Progenitor cell of endocrine pancreas (in vitro differentiated cells): ENCODE results near the gene CLPTM1L. TPM values are rescaled to one million over a fixed set of nuclear protein-coding genes. Genes with fewer than 3 reads are reported as not detected.

Source experiments
- DNase-seq: peaks from one replicate; pipeline ENCODE4 v3.0.0; 2021; ENCODE audit warnings: low spot score; ENCODE audit not compliant: unreplicated experiment
- H3K27ac Mint-ChIP-seq: 2 replicates; pipeline ENCODE4 v1.8.0; 2021; ENCODE audit warnings: mild to moderate bottlenecking, moderate library complexity, mixed read lengths
- H3K27me3 Mint-ChIP-seq: 2 replicates; pipeline ENCODE4 v1.8.0; 2021; ENCODE audit warnings: mixed read lengths
- H3K36me3 Mint-ChIP-seq: 2 replicates; pipeline ENCODE4 v1.8.0; 2022; ENCODE audit warnings: mixed read lengths; ENCODE audit not compliant: insufficient read depth
- H3K4me1 Mint-ChIP-seq: 2 replicates; pipeline ENCODE4 v1.8.0; 2021; ENCODE audit warnings: low read depth, mixed read lengths
- H3K4me3 Mint-ChIP-seq: 2 replicates; pipeline ENCODE4 v1.8.0; 2021; ENCODE audit warnings: low read depth, mild to moderate bottlenecking, moderate library complexity, mixed read lengths
- H3K9me3 Mint-ChIP-seq: 2 replicates; pipeline ENCODE4 v1.8.0; 2021; ENCODE audit warnings: low read depth, mixed read lengths
- total RNA-seq: library from RNA; stranded (reverse); gene quantifications from 2 replicates; pipeline ENCODE4 v1.2.1, GENCODE V29; 2021
- TF ChIP-seq, protein P1 (sequence below): fragments of 200-600 bp; sonication (generic); IDR thresholded peaks from one replicate; pipeline ENCODE4 v1.5.0; 2021; ENCODE audit warnings: antibody characterized with exemption, mild to moderate bottlenecking; ENCODE audit not compliant: unreplicated experiment

CLPTM1L gene
- total RNA-seq, 1 donor from 2014 or later, result 95.4 TPM

- Mint-ChIP-seq H3K9me3 (peaks cover 4% of the 10 kb centered on the region), H3K4me3 (no peak overlapping the region), H3K27me3 (peaks cover 71% of the 10 kb centered on the region), H3K36me3 (no peaks in the 10 kb centered on the region), H3K27ac (no peak overlapping the region), H3K4me1 (peaks cover 5% of the 10 kb centered on the region)
- DNase-seq, result no peak
- TF ChIP-seq, protein P1, sequence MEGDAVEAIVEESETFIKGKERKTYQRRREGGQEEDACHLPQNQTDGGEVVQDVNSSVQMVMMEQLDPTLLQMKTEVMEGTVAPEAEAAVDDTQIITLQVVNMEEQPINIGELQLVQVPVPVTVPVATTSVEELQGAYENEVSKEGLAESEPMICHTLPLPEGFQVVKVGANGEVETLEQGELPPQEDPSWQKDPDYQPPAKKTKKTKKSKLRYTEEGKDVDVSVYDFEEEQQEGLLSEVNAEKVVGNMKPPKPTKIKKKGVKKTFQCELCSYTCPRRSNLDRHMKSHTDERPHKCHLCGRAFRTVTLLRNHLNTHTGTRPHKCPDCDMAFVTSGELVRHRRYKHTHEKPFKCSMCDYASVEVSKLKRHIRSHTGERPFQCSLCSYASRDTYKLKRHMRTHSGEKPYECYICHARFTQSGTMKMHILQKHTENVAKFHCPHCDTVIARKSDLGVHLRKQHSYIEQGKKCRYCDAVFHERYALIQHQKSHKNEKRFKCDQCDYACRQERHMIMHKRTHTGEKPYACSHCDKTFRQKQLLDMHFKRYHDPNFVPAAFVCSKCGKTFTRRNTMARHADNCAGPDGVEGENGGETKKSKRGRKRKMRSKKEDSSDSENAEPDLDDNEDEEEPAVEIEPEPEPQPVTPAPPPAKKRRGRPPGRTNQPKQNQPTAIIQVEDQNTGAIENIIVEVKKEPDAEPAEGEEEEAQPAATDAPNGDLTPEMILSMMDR, result no peak
These were observed 38.4 kb upstream of the CLPTM1L start for GRCh38 chr5:1383344-1383743.

DNA sequence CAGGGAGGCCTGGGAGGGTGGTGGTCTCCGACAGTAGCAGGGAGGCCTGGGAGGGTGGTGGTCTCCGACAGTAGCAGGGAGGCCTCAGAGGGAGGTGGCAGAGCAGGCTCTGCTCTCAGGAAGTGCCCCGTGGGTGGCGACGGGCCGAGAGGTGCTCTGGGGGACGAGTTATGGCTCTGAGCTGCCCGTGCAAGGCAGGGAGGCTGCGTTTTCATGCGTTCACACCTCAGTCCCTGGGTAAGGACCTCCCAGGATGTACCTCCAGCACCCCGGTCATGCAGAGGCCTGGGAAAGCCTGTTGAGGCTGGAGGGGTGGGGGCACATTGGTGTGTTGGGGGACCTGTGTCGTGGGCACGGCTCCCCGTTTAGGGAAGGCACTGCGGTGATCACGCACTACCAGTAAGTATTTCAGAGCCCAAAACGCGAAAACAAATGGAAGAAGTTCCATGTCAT is 37.4 kb upstream of the CLPTM1L start:
- no peaks in the 10 kb centered on the region for H3K36me3 Mint-ChIP-seq
- DNase-seq, result no peak
- TF ChIP-seq, protein P1, result no peak
- H3K4me3 Mint-ChIP-seq, result no peak overlapping the region
- peaks cover 64% of the 10 kb centered on the region for H3K27me3 Mint-ChIP-seq
- peaks cover 5% of the 10 kb centered on the region for H3K4me1 Mint-ChIP-seq
- H3K9me3 Mint-ChIP-seq, result peaks cover 4% of the 10 kb centered on the region
- no peak overlapping the region for H3K27ac Mint-ChIP-seq

- H3K9me3 Mint-ChIP-seq, result peaks cover 4% of the 10 kb centered on the region
- H3K4me1 Mint-ChIP-seq, result peaks cover 5% of the 10 kb centered on the region
- H3K27ac Mint-ChIP-seq, result no peak overlapping the region
- H3K36me3 Mint-ChIP-seq, result no peaks in the 10 kb centered on the region
- no peak overlapping the region for H3K4me3 Mint-ChIP-seq
- TF ChIP-seq, protein P1, result no peak
- peaks cover 57% of the 10 kb centered on the region for H3K27me3 Mint-ChIP-seq
- no peak for DNase-seq
These were observed 36.7 kb upstream of the CLPTM1L start for GRCh38 chr5:1381370-1382247.

DNA sequence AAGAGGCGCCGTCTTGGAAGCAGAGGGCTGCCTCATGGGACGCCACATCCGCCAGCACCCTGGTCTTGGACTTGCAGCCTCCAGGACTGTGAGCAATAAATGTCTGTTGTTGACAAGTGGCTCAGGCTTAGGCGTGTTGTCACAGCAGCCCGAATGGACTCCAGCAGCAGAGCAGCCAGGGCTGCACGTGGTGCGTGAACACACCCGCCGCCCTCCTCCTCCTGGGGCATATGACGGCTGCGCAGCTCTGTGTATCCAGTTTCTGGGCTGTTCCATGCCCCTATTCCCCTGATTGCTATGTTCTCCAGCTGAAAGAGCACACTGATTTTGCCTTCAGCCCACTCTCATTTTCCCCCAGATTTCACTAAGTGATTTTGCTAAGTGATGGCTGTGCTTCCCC is 36.0 kb upstream of the CLPTM1L start:
- DNase-seq, result no peak
- H3K9me3 Mint-ChIP-seq, result peaks cover 4% of the 10 kb centered on the region
- no peaks in the 10 kb centered on the region for H3K36me3 Mint-ChIP-seq
- H3K27ac Mint-ChIP-seq, result no peak overlapping the region
- peaks cover 5% of the 10 kb centered on the region for H3K4me1 Mint-ChIP-seq
- peaks cover 54% of the 10 kb centered on the region for H3K27me3 Mint-ChIP-seq
- no peak overlapping the region for H3K4me3 Mint-ChIP-seq
- TF ChIP-seq, protein P1, result no peak

GRCh38 chr5:1380011-1380817 is 35.3 kb upstream of the CLPTM1L start:
- H3K9me3 Mint-ChIP-seq, result peaks cover 4% of the 10 kb centered on the region
- peaks cover 1% of the 10 kb centered on the region for H3K4me1 Mint-ChIP-seq
- peaks cover 57% of the 10 kb centered on the region for H3K27me3 Mint-ChIP-seq
- no peak overlapping the region for H3K27ac Mint-ChIP-seq
- TF ChIP-seq, protein P1, result peak; percentile 81
- H3K36me3 Mint-ChIP-seq, result no peaks in the 10 kb centered on the region
- DNase-seq, result peak; percentile 46
- H3K4me3 Mint-ChIP-seq, result no peak overlapping the region
